Gastroesophageal sphincter (tissue), 3 donors: ENCODE data around the gene SPTA1.

Experiments
- POLR2A ChIP-seq, 2 donors: fragments of 450-650 bp; IDR thresholded peaks; one replicate each; pipeline ENCODE4 v1.6.1; 2017; ENCODE audit warnings: antibody characterized with exemption in 2 of 2, mild to moderate bottlenecking in 2 of 2, moderate library complexity in 1 of 2
- POLR2AphosphoS5 ChIP-seq: sonication (generic); formaldehyde crosslinking; IDR thresholded peaks from one replicate; pipeline ENCODE4 v1.6.1; 2017; ENCODE audit warnings: antibody characterized with exemption
- TF ChIP-seq, protein P1 (sequence below), 4 experiments: fragments of 200-600 bp in 2 of 4; fragments of 450-650 bp in 2 of 4; sonication (generic) in 1 of 4; IDR thresholded peaks; one replicate each; pipeline ENCODE4 v1.5.1; 2017 to 2019; ENCODE audit warnings: antibody characterized with exemption in 4 of 4, mild to moderate bottlenecking in 2 of 4, moderate library complexity in 2 of 4

GRCh38 chr1:158646465-158646864, 40.0 kb downstream of the SPTA1 start:
- TF ChIP-seq, protein P1, sequence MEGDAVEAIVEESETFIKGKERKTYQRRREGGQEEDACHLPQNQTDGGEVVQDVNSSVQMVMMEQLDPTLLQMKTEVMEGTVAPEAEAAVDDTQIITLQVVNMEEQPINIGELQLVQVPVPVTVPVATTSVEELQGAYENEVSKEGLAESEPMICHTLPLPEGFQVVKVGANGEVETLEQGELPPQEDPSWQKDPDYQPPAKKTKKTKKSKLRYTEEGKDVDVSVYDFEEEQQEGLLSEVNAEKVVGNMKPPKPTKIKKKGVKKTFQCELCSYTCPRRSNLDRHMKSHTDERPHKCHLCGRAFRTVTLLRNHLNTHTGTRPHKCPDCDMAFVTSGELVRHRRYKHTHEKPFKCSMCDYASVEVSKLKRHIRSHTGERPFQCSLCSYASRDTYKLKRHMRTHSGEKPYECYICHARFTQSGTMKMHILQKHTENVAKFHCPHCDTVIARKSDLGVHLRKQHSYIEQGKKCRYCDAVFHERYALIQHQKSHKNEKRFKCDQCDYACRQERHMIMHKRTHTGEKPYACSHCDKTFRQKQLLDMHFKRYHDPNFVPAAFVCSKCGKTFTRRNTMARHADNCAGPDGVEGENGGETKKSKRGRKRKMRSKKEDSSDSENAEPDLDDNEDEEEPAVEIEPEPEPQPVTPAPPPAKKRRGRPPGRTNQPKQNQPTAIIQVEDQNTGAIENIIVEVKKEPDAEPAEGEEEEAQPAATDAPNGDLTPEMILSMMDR (IDR thresholded peaks at IDR 0.05), result no peak
- TF ChIP-seq POLR2A (IDR thresholded peaks at IDR 0.05) (no peak), POLR2AphosphoS5 (no peak)
